HPDE6-E6E7 (cell line): ENCODE data around the gene CDKAL1.
"Not testable (repeated sequence)": the region's sequence is repeated elsewhere in the genome, so short reads cannot be mapped to it uniquely, and the experiment has no call there.

Experiments used
- DNase-seq: peaks from one replicate; pipeline ENCODE4 v3.0.0; 2011; ENCODE audit warnings: missing footprints; ENCODE audit errors: extremely low spot score

The CDKAL1 gene

GRCh38 chr6:20534295-20535262 is at the start of gene CDKAL1:
Gene CDKAL1, plus strand, starts transcription at chr6:20534457. Its CDS starts 11,894 bp downstream, at chr6:20546351.
- DNase-seq: peak; percentile 43

DNA sequence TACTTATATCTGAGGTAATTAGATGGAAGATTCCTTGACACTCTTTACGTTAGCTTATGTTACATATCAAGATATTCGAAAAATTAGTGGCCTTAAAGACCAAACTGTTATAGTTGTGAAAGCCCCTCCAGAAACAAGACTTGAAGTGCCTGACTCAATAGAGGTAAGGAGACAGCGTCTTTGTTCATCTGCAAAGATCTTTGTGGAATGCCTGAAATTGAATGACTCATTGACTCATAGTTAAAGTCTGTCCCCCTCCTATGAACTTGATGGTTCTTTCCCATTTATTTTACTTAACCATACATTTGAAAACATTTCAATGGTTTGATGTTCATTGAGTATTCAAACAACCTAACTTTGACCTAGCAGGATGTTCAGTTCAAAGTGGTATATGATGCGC is 47.6 kb upstream of the CDKAL1 start:
- no peak for DNase-seq

- no peak for DNase-seq
Observed at GRCh38 chr6:20487669-20488375, 46.4 kb upstream of the CDKAL1 start.

DNA sequence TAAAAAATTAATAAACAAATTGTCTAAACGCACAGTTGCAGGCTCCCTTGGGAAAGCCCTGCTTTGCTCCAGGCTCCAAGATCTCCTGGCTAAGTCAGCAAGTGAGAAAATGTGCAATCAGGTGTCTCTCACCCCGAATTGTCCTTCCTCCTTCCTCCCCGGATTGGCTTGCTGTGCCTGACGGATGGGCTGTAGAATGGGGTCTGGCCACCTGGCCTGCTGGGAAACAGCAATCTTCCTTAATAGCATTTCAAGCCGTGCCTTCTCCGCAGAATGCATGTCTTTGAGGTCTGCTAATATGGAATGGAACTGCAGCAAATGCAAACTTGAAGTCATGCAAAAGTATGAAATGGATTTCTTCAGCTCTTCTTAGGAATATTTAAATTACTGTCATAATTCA is 43.7 kb upstream of the CDKAL1 start:
- DNase-seq: no peak

DNA sequence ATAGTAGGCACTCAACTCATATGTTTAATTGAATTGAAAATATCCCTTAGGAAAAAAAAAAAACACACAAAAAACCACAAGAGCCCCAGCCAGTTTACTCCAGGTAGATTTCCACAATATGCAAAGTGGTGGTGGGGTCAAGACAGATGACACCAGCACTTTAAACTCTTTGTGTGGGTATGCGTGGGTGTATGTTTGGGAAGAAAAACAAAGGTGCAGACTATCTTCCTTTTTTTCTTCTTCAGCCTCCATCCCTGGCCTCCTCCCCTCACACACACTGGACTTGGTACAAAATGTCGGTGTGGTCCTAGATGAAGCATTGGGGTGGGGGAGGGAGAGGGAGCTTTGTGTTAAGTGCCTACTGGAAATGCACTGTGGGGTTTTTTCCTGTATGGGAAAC is 42.2 kb upstream of the CDKAL1 start:
- DNase-seq: no peak

DNA sequence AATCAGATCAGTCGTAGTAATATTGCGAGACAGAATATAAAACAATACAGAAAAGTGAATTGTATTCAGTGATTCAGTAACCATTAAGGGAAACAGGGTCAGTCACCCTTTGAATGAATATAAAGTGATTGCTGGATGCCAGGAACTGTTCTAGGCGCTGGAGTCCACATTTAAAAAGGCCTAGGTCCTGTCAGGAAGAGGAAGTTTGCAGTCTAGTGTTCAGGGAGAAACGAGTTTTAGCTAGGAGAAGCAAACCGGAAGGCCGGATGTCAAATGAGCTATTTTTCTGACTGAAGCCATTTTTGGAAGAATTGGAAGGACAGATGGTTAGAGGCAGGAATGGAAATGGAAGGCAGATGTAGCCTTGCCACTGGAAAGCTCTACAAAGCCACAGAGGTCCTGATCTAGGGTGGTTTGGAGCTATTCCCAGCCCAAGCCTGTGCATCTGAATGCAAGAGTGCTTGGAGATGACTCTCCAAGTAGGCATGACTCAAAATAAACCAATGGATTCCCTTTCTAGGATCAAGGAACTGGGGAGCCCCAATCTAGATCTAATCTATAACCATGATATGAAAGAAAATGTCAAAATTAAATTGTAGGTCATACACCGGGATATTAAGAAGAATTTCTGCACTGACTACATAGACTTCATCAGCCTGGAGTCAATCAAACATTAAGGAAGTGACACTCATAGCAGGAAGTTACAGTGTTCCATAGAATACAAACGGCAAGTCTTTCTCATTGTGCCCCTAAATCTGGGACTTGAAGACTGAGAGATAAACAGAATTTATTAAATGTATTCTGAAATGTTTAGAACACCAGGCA is 36.8 kb upstream of the CDKAL1 start:
- DNase-seq: no peak

GRCh38 chr6:20498041-20498385 is 36.2 kb upstream of the CDKAL1 start:
- no peak for DNase-seq

DNA sequence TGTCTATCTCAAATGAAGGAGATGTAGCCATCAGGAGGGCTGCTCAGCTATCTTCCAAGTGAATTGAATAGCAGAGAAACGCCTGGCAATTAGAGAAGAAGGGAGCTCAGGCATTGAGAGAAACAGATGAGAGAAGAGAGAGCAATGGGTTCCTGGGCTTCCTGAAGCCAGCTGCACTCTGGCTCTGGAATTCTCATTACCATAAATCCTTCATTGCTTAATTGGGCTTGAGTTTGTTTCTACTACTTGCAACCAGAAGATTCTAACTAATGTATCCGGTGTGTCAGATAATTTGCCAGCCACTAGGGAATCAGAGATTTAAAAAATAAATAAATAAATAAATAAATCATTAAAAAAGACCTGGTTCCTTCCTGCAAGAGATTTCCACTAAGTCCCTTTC is 25.0 kb upstream of the CDKAL1 start:
- DNase-seq: no peak

DNA sequence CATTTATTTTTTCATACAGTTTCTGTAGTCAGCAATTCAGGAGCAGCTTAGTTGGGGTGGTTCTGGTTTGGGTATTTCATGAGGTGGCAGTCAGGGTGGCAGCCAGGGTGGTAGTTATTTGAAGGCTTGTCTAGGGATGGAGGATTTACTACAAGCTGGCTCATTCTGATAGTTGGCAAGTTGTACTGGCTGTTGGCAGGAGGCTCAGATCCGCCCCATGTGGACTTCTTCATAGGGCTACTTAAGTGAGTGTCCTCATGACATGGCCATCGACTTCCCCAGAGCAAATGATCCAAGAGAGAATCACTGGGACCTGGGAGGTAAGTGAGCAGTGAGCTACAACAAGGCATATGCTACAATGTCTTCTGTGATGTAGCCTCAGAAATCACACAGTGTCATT is 22.4 kb upstream of the CDKAL1 start:
- DNase-seq: no peak

DNA sequence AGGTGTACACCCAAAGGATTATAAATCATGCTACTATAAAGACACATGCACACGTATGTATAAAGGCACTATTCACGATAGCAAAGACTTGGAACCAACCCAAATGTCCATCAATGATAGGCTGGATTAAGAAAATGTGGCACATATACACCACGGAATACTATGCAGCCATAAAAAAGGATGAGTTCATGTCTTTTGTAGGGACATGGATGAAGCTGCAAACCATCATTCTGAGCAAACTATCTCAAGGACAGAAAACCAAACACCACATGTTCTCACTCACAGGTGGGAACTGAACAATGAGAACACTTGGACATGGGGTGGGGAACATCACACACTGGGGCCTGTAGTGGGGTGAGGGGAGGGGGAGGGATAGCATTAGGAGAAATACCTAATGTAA is 9.0 kb upstream of the CDKAL1 start:
- DNase-seq: not testable (repeated sequence)

DNA sequence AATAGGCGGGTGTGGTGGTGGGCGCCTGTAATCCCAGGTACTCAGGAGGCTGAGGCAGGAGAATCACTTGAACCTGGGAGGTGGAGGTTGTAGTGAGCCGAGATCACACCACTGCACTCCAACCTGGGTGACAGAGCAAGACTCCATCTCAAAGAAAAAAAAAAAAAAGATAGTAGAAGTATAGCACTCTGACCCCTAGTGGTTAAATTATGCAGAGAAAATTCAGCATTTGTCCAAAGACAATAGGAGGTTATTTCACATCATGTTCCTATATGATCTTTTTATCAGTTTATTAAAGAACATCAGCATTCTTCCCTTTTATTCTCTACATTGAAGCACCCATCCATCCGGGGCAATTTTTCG is 5.2 kb upstream of the CDKAL1 start:
- DNase-seq: not testable (repeated sequence)

DNA sequence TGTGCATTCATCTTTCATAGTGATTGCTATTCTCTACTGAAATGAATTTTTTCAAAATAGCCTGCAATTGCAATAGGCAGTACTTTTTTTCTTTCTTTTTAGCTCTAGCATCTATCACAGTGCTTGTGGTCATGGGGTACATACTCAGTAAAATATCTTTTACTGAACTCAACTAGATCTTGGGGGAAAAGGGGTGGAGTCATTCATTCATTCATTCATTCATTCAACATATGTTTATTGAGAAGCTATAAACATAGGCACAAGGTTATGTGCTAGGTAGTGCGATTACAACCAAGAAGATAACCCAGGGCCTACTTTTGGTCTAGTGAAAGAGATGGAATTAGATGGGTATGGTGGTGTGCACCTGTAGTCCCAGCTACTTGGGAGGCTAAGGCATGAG is 1.4 kb upstream of the CDKAL1 start:
- DNase-seq: no peak

- DNase-seq: no peak
Observed at GRCh38 chr6:20533746-20534294, 437 bp upstream of the CDKAL1 start.

- no peak for DNase-seq
Observed at GRCh38 chr6:20538131-20538662, 3.9 kb downstream of the CDKAL1 start.

DNA sequence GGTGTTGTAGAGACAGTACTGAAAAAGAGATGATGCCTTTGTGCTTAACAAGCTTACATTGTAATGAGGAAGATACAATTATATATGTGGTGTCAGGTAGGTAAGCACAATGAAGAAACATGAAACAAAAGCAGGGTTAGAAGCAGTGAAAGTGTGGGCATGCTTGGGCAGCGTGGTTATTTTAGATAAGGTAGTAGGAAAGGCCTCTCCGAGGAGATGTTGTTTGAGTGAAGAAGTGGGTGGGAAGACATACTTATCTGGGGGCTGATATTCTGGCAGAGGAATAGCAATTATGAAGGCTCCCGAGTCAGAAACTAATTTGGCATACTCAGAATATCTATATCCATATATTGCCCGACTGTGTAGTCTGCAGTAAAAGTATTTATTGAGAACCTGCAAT is 4.7 kb downstream of the CDKAL1 start:
- no peak for DNase-seq

- no peak for DNase-seq
Observed at GRCh38 chr6:20539387-20539786, 5.1 kb downstream of the CDKAL1 start.

- no peak for DNase-seq
Observed at GRCh38 chr6:20540683-20541082, 6.4 kb downstream of the CDKAL1 start.

GRCh38 chr6:20541382-20541781 is 7.1 kb downstream of the CDKAL1 start:
- no peak for DNase-seq

DNA sequence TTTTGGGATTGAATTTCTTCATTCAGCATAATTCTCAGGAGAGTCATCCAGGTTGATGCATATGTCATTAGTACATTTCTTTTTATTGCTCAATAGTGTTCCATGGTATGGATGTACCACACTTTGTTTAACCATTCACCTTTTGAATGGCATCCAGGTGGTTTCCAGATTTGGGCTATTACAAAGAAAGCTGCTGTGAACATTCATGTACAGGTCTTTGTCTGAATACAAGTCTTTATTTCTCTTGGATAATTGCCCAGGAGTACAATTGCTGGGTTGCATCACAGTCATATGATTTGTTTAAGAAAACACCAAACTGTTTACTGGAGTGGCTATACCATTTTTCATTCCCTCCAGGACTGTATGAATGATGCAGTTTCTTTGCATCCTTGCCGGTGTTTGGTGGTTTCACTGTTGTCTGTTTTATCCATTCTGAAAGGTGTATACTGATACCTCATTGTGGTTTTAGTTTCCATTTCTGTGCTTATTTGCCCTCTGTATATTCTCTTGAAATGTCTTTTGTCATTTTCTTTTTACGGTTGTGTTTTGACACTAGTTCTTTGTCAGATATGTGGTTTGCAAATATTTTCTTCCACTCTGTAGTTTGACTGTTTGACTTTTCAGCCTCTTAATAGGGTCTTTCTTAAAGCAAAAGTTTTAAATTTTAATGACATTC is 8.8 kb downstream of the CDKAL1 start:
- peak; percentile 34 for DNase-seq

- DNase-seq: no peak
Observed at GRCh38 chr6:20548264-20548663, 14.0 kb downstream of the CDKAL1 start.

DNA sequence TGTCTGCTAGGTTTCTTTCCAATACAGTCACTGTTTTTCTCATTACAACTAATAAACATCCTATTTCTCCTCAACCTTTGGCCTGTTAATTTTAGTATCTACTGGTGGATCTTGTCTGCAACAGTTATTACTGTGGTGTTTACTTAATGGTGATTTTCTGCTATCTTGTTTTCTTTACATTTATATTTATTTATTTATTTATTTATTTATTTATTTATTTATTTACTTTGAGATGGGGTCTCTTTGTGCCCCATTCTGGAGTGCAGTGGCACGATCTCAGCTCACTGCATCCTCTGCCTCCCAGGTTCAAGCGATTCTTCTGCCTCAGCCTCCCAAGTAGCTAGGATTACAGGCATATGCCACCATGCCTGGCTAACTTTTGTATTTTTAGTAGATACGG is 15.1 kb downstream of the CDKAL1 start:
- DNase-seq: not testable (repeated sequence)
